ENCODE measurements around the gene BABAM2. TPM values are rescaled to one million over a fixed set of nuclear protein-coding genes. Genes with fewer than 3 reads are reported as not detected.

BABAM2 gene
- total RNA-seq, 1 donor: 38.4 TPM

DNA sequence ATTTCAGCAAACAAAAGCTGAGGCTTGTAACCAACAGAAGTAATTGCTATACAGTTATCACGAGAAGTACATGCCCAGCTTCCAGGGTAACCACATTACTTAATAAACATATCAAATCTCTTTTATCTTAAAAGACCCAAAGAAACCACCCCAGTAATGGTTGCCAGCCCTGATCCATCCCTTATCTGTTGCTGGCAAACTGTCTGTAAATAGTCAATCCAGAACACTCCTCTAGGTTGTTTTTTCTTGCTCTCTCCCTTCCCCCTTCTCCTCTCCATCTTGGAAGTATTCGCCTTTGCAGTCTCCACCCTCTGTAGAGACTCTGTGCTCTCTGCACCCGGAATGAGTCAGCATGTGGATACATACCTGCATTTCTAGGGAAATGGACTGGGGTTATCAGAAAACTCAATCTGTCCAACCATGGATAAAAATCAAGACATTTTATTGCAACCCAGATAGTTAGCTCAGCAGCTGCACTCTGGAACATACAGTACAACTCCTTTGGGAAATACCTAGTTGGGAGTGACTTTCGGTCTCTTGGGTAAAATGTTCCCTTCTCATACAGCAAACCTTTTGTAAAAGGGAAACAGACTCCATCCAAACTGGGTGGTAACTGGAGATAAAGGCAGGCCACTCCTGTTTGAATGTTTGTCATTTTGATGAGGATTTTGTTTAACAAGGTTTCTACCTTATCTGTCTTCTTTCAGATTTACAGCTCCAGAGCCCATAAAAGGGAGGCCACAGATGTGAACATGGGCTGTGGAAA is 378.7 kb downstream of the BABAM2 start:
- peaks cover 10% of the 10 kb centered on the region for H3K4me1 ChIP-seq (ENCODE audit: insufficient read depth, low read length)
- no peak overlapping the region for H3K4me3 ChIP-seq (ENCODE audit: low read length)
- H3K27me3 ChIP-seq (ENCODE audit: insufficient read depth, low read length): no peaks in the 10 kb centered on the region
- no peaks in the 10 kb centered on the region for H3K9me3 ChIP-seq (ENCODE audit: low read depth, low read length)

DNA sequence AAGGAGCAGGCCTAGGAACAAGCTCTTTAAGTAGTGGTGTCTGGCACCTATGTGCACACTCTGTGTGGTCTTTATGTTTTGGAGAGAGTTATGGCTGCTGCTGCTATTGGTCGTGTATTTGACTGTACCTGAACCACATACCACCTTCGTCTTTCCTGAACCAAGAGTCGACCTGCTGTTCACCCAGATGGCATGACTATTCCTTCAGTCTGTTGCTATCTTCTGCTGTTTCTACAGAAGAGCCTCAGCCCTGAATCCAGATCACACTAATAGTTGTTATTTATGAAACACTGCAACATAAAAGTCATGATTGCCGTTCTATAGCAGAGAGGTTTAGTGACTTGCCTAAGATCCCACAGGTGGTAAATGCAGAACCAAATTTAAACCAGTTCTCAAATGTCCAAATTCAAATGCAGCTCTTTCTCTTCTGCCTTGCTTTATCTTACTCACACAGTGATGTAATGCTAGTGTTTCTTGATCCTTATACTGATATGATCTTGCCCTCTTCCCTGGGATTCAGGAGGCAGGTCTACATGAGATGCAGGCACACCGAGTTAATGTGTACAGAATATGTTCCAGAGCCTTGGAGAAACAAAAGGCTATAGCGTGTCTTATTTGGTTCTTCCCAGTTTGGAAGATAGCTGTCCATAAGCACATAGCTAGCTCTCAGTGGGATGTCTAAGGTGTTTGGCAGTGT is 380.1 kb downstream of the BABAM2 start:
- Histone ChIP-seq H3K27me3 (ENCODE audit: insufficient read depth, low read length) (no peaks in the 10 kb centered on the region), H3K9me3 (ENCODE audit: low read depth, low read length) (no peaks in the 10 kb centered on the region), H3K4me3 (ENCODE audit: low read length) (no peak overlapping the region), H3K4me1 (ENCODE audit: insufficient read depth, low read length) (peaks cover 22% of the 10 kb centered on the region)

DNA sequence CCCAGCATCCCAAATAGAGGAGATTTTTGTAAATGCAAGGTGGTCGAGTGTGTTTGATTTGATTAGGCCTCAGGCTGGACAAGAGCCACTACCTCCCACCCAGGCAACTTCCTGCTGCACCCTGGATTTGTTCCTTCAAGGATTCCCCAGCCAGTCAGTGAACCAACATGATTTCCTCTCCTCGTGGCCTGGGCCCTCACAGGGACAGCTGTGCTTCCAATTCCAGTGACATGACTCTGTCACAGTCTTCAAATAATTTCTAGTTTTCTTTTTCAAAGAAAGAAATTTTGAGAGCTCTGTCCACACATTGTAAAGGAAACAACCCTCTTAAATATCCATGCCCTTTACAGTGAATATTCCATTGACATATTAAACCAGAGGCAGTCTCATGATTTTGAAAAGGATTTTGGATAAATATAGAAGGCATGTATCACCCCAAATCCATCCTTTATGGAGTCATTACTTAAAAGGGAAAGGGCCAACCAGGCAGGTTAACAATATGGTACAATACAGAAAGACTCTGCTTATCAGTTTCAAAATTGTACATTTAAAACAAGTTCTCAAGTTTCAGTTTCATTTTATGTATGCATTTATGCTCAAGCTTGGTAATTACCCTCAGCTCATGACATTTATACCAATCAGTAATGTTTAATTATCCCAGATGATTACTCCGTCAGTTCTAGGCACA is 380.8 kb downstream of the BABAM2 start:
- no peaks in the 10 kb centered on the region for H3K27me3 ChIP-seq (ENCODE audit: insufficient read depth, low read length)
- peaks cover 22% of the 10 kb centered on the region for H3K4me1 ChIP-seq (ENCODE audit: insufficient read depth, low read length)
- H3K4me3 ChIP-seq (ENCODE audit: low read length): no peak overlapping the region
- H3K9me3 ChIP-seq (ENCODE audit: low read depth, low read length): no peaks in the 10 kb centered on the region

DNA sequence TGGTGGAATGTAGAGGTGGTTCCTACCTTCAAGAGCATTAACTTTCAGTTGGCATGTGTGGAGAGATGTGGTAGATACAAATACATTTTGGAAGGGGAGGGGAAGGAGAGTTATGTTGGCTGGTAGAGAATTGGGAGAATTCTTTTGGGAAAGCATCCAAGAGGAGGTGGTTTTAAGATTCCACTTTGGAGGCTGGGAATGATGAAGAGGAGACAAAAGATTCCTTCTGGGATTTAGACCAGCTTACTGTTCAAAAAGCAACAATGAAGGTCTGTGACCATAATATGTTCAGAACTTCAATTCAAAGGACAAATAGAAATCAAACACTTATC is 381.4 kb downstream of the BABAM2 start:
- Histone ChIP-seq H3K27me3 (ENCODE audit: insufficient read depth, low read length) (no peaks in the 10 kb centered on the region), H3K4me1 (ENCODE audit: insufficient read depth, low read length) (peaks cover 22% of the 10 kb centered on the region), H3K9me3 (ENCODE audit: low read depth, low read length) (no peaks in the 10 kb centered on the region), H3K4me3 (ENCODE audit: low read length) (no peak overlapping the region)

DNA sequence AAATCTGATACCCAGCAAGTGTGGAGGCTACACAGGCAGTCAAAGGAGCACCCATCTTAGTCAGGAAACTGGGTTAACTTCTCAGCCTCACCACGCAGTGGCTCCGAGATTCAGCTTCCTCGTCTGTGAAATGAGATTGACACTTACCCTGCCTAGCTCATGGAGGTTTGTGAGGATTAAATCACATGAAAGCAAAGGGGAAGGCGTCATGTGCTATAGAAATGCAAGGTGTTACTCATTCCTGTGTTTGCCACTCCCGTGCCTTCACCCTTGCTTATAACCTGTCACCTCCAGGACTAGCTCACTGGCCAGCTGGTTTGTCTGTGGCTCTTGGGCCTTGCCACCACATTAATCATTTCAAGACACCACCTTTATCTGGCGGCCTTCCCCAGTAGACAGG is 383.2 kb downstream of the BABAM2 start:
- no peak overlapping the region for H3K4me3 ChIP-seq (ENCODE audit: low read length)
- H3K4me1 ChIP-seq (ENCODE audit: insufficient read depth, low read length): peaks cover 22% of the 10 kb centered on the region
- no peaks in the 10 kb centered on the region for H3K27me3 ChIP-seq (ENCODE audit: insufficient read depth, low read length)
- H3K9me3 ChIP-seq (ENCODE audit: low read depth, low read length): no peaks in the 10 kb centered on the region

DNA sequence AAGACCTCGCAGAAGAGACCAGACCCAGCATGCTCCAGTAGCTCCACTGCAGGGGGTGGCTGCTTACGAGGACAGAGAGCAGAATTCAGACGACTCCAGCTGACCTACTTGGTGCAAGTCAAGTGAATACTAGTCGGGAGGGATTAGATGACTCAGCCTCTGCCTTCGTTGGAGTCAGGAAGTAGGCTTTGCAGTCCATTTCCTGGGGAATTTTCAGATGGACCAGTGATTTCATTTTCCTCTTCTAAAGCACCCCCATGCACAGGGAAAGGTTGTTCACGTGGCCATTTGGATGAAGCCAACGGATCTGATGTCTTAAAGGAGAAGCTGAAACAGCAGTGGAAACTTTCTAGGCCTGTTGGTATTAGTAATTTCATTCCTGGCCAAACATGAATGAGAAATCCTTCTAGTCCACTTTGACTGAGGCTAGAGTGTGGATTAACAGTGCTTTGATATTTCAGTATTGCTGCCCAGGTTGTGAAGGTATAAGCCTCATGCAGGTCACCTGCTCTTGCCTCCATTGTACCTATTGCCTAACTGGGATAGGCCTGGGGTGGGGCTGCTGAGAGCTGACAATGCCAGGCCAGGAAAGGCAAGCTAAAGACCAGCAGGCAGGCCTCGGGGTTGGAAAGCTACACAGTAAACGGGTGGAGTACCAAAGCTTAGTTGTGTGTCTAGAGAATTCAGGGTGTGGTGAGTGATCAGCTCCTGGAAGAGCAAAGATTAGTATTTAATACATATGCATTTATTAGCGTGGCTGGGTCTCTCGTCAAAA is 384.6 kb downstream of the BABAM2 start:
- Histone ChIP-seq H3K27me3 (ENCODE audit: insufficient read depth, low read length) (no peaks in the 10 kb centered on the region), H3K4me1 (ENCODE audit: insufficient read depth, low read length) (peaks cover 22% of the 10 kb centered on the region), H3K4me3 (ENCODE audit: low read length) (no peak overlapping the region), H3K9me3 (ENCODE audit: low read depth, low read length) (no peaks in the 10 kb centered on the region)

DNA sequence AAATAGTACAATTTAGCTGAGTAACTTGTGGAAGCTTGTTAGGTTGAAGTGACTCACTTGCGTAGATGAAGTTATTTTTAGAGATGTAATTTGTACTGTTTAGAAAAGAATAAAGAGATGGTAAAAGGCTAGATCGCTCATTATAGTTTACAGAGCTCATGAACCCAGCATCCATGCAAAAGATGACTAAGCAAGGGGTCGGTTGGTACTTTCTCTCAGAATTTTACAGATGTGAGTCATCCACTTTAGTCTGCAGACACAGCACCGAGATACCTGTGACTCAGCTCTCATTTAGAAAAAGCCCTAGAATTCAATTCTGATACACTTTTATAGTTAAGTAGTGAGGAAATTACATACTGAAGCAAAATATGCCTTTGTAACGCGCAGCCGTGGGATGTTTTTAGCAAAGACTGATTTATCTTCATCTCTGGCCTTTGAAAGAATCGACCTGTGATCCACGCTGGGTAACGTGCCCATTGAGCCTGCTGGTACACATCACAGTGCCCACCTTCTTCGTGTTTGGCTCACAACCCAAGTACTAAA is 385.6 kb downstream of the BABAM2 start:
- Histone ChIP-seq H3K4me3 (ENCODE audit: low read length) (no peak overlapping the region), H3K27me3 (ENCODE audit: insufficient read depth, low read length) (no peaks in the 10 kb centered on the region), H3K9me3 (ENCODE audit: low read depth, low read length) (no peaks in the 10 kb centered on the region), H3K4me1 (ENCODE audit: insufficient read depth, low read length) (peaks cover 22% of the 10 kb centered on the region)

DNA sequence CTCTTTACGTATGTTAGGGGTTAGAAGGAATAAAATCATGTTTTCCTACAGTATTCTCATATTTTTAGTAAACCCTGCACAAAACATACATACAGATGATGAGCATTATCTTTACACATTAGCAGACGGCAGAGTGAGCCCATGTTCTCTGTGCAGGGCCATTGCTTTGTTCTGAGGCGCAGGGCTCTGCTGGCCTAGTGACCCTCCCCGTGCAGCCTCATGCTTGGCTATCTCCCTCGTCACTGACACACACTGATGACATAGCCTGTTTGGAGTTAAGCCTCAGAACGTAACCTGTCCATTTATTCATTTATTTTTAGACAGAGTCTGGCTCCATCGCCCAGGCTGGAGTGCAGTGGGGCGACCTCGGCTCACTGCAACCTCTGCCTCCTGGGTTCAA is 386.3 kb downstream of the BABAM2 start:
- H3K4me3 ChIP-seq (ENCODE audit: low read length): no peak overlapping the region
- no peaks in the 10 kb centered on the region for H3K9me3 ChIP-seq (ENCODE audit: low read depth, low read length)
- no peaks in the 10 kb centered on the region for H3K27me3 ChIP-seq (ENCODE audit: insufficient read depth, low read length)
- peaks cover 22% of the 10 kb centered on the region for H3K4me1 ChIP-seq (ENCODE audit: insufficient read depth, low read length)

DNA sequence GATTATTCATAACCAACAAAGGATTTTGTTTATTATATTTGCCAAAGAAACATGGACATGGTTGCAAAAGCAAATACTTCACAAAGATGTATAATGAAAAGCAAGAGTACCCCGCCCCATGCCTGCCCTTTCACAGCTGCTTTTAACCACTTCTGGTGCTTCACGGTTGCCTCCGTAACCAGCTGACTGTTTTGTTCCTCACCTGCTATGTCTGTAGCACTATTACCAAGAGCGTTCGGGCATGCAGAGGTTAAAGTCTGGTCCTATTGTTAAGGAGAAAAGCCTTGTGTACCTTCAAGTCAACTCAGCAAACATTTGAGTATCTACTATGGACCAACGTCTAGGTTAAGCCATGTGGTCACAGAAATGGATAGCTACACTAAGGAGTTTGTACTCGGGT is 386.9 kb downstream of the BABAM2 start:
- no peaks in the 10 kb centered on the region for H3K27me3 ChIP-seq (ENCODE audit: insufficient read depth, low read length)
- H3K9me3 ChIP-seq (ENCODE audit: low read depth, low read length): no peaks in the 10 kb centered on the region
- H3K4me3 ChIP-seq (ENCODE audit: low read length): no peak overlapping the region
- peaks cover 22% of the 10 kb centered on the region for H3K4me1 ChIP-seq (ENCODE audit: insufficient read depth, low read length)

DNA sequence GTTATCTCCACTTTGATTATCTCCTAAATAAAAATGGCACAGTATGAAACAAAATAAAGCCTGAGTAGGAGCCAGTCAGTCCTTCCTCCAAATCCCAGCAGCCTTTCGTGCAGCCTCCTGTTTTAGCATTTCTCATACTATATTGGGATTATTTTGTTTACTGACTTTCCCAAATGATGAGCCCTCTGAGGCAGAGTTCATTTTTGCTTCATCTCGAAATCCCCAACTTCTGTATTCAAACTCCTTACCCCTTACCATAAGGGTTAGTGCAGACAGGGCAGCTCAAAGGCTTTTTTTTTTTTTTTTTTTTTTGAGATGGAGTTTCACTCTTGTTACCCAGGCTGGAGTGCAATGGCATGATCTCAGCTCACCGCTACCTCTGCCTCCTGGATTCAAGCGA is 388.8 kb downstream of the BABAM2 start:
- Histone ChIP-seq H3K4me3 (ENCODE audit: low read length) (no peak overlapping the region), H3K4me1 (ENCODE audit: insufficient read depth, low read length) (peaks cover 11% of the 10 kb centered on the region), H3K9me3 (ENCODE audit: low read depth, low read length) (no peaks in the 10 kb centered on the region), H3K27me3 (ENCODE audit: insufficient read depth, low read length) (no peaks in the 10 kb centered on the region)

DNA sequence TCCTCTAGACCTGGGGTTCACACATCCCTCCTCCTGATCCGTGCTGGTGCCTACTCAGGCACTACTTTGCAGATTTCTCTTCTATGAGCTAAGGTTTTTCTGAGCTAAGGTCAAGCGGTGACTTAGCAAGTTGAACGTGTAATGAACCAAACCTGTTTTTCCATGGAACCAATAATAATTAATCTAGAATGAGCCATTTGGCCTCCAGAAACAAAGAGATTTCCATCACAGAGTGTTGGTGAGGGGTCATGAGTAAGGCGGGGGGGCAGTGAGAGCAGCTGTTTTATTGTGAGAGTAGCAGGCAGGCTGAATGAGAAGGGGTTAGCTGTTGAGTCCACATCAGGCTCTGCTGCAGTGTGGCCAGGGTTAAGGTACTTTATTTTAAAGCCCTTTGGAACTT is 390.1 kb downstream of the BABAM2 start:
- Histone ChIP-seq H3K27me3 (ENCODE audit: insufficient read depth, low read length) (no peaks in the 10 kb centered on the region), H3K4me3 (ENCODE audit: low read length) (no peak overlapping the region), H3K4me1 (ENCODE audit: insufficient read depth, low read length) (no peaks in the 10 kb centered on the region), H3K9me3 (ENCODE audit: low read depth, low read length) (no peaks in the 10 kb centered on the region)

DNA sequence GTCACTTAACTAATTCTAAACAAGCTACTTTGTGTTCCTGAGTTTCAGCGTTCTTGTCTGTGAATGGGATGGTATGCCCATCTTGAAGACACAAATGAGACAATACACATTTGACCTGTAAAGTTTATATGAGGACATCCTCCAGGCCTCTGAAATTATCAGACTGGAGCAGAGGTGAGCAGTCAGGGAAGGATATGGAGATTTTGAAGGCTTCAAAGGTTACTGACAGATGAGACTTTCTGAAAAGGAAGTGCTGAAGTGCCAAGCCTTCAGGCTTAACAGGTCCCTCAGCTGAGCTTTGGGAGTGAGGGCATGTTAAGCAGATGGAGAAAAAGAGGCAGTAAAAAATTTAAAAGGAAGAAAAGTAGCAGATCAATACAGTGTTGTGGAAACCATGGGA is 391.2 kb downstream of the BABAM2 start:
- no peaks in the 10 kb centered on the region for H3K9me3 ChIP-seq (ENCODE audit: low read depth, low read length)
- no peaks in the 10 kb centered on the region for H3K27me3 ChIP-seq (ENCODE audit: insufficient read depth, low read length)
- no peaks in the 10 kb centered on the region for H3K4me1 ChIP-seq (ENCODE audit: insufficient read depth, low read length)
- no peak overlapping the region for H3K4me3 ChIP-seq (ENCODE audit: low read length)

DNA sequence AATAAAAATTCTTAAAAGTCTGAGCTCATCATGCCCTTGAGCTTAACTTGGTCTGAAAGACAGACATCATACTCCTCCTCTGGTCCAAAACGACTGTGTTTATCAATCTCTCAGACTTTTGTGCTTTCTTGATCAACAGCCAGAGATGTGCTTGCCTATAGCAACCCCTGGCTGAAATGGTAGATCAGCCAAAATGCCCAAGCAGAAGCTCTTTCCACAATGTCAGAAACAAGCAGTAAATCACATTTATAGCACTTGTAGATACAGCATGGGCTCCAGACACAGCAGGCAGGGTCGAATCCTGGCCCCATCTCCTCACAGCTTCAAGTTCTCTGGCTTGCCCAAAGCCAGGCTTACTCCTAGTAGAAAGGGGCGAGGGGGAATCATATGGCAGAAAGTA is 391.7 kb downstream of the BABAM2 start:
- Histone ChIP-seq H3K4me1 (ENCODE audit: insufficient read depth, low read length) (no peaks in the 10 kb centered on the region), H3K4me3 (ENCODE audit: low read length) (no peak overlapping the region), H3K9me3 (ENCODE audit: low read depth, low read length) (no peaks in the 10 kb centered on the region), H3K27me3 (ENCODE audit: insufficient read depth, low read length) (no peaks in the 10 kb centered on the region)

DNA sequence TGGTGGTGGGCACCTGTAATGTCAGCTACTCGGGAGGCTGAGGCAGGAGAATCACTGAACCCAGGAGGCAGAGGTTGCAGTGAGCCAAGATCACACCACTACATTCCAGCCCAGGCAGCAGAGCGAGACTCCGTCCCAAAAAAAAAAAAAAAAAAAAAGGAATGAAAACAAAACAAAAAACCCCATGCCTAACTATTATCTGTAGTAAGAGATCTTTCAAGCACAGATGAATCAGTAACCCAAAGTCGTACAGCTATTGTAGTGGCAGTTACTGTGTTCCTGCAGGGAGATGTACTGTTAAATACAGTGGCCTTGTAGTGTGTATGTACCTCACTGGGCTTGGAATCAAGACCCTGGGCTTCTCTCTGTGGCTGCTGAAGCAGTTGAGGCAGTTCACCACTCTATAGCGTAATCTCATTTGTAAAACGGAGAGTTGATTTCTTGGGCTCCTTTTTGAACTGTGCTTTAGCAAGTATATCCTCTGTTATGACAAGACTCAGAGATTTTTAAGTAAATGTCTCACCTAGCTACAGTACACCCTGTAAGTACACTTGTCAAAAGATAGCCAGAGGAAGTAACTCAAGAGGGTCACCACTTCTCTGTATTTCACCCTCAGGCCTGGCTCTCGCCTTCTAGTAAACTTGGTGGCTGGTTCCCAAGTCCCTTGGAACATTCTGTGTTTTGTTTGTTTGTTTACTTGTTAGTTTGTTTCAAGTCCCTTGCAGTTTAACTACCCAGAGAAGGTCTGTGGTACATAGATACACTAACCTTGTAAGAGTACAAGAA is 392.5 kb downstream of the BABAM2 start:
- H3K27me3 ChIP-seq (ENCODE audit: insufficient read depth, low read length): no peaks in the 10 kb centered on the region
- H3K4me3 ChIP-seq (ENCODE audit: low read length): no peak overlapping the region
- no peaks in the 10 kb centered on the region for H3K4me1 ChIP-seq (ENCODE audit: insufficient read depth, low read length)
- H3K9me3 ChIP-seq (ENCODE audit: low read depth, low read length): no peaks in the 10 kb centered on the region

Measured in mononuclear cell (primary cell).